GM23248 (cell line): ENCODE measurements around the gene CRYM. TPM values are rescaled to one million over a fixed set of nuclear protein-coding genes. Genes with fewer than 3 reads are reported as not detected.
"Not testable (repeated sequence)": the region's sequence is repeated elsewhere in the genome, so short reads cannot be mapped to it uniquely, and the experiment has no call there.

ENCODE experiments used
- DNase-seq: peaks from one replicate; pipeline ENCODE4 v3.0.0-alpha.2; 2015
- H2AFZ ChIP-seq: fragments of 200-600 bp; sonication (generic); 2 replicates; pipeline ENCODE4 v1.6.1; 2016; ENCODE audit warnings: antibody characterized with exemption
- H3F3A ChIP-seq: fragments of 200-600 bp; sonication (generic); 2 replicates; pipeline ENCODE4 v1.6.1; 2016; ENCODE audit warnings: mild to moderate bottlenecking, antibody characterized with exemption, mixed run types; ENCODE audit not compliant: insufficient read depth
- H3K27ac ChIP-seq: fragments of 200-600 bp; sonication (generic); 2 replicates; pipeline ENCODE4 v1.5.1; 2016; ENCODE audit warnings: mild to moderate bottlenecking
- H3K27me3 ChIP-seq: fragments of 200-600 bp; sonication (generic); replicated peaks from 2 replicates; pipeline ENCODE4 v1.6.1; 2016; ENCODE audit warnings: mild to moderate bottlenecking; ENCODE audit not compliant: insufficient read depth
- H3K36me3 ChIP-seq: fragments of 200-600 bp; sonication (generic); 2 replicates; pipeline ENCODE4 v1.6.1; 2016; ENCODE audit warnings: low read depth, mild to moderate bottlenecking
- H3K4me1 ChIP-seq: fragments of 200-600 bp; sonication (generic); 2 replicates; pipeline ENCODE4 v1.6.1; 2016; ENCODE audit warnings: mild to moderate bottlenecking; ENCODE audit not compliant: insufficient read depth
- H3K4me2 ChIP-seq: fragments of 200-600 bp; sonication (generic); one replicate; pipeline ENCODE4 v1.6.1; 2016; ENCODE audit warnings: mild to moderate bottlenecking; ENCODE audit not compliant: unreplicated experiment
- H3K4me3 ChIP-seq: fragments of 200-600 bp; sonication (generic); 2 replicates; pipeline ENCODE4 v1.5.1; 2016; ENCODE audit warnings: mild to moderate bottlenecking
- H3K79me2 ChIP-seq: fragments of 200-600 bp; sonication (generic); 2 replicates; pipeline ENCODE4 v1.6.1; 2016; ENCODE audit warnings: mild to moderate bottlenecking; ENCODE audit not compliant: insufficient read depth
- H3K9ac ChIP-seq: fragments of 200-600 bp; sonication (generic); 2 replicates; pipeline ENCODE4 v1.6.1; 2016; ENCODE audit warnings: mild to moderate bottlenecking
- H3K9me2 ChIP-seq: fragments of 200-600 bp; sonication (generic); 2 replicates; pipeline ENCODE4 v1.6.1; 2016; ENCODE audit warnings: mixed run types, mild to moderate bottlenecking, moderate library complexity; ENCODE audit not compliant: insufficient read depth
- H3K9me3 ChIP-seq: fragments of 200-600 bp; sonication (generic); one replicate; pipeline ENCODE4 v1.6.1; 2017; ENCODE audit warnings: low read depth
- H4K20me1 ChIP-seq: fragments of 200-600 bp; sonication (generic); 2 replicates; pipeline ENCODE4 v1.6.0; 2016; ENCODE audit not compliant: insufficient read depth
- EZH2 ChIP-seq: fragments of 200-600 bp; sonication (generic); IDR thresholded peaks from 2 replicates; pipeline ENCODE4 v1.6.1; 2018; ENCODE audit warnings: antibody characterized with exemption, mild to moderate bottlenecking; ENCODE audit not compliant: insufficient read depth, poor library complexity, severe bottlenecking
- EZH2phosphoT487 ChIP-seq: fragments of 200-600 bp; sonication (generic); IDR thresholded peaks from 2 replicates; pipeline ENCODE4 v1.6.1; 2018; ENCODE audit warnings: antibody characterized with exemption, moderate library complexity, mild to moderate bottlenecking, low read depth; ENCODE audit not compliant: insufficient read depth
- WGBS, 2 experiments: methylation state at CpG; one replicate each; pipeline ENCODE4 v1.1.6; 2015 to 2017; ENCODE audit warnings: low lambda C conversion rate in 2 of 2, low coverage in 1 of 2; ENCODE audit errors: missing lambda C conversion rate in 2 of 2; 5-methylcytosine and 5-hydroxymethylcytosine counted together
- in situ Hi-C: fragments of 300-500 bp; cut with MboI; formaldehyde crosslinking; loops from 2 replicates; pipeline ENCODE4 v1.15.0; 2020
- polyA plus RNA-seq: library from polyadenylated mRNA; unstranded; fragments of >200 nt; fragmentation: Nextera tagmentation; extraction: Ambion mirVana; gene quantifications from 2 replicates; pipeline ENCODE4 v1.2.1, GENCODE V29; 2016
- total RNA-seq: library from RNA; depleted of rRNA; stranded (reverse); fragments of >200 nt; shearing (Covaris generic); gene quantifications from 2 replicates; pipeline ENCODE4 v1.2.3, GENCODE V29; 2014

The CRYM gene
- total and polyA plus RNA-seq, 2 experiments from 2014 or later = not detected

DNA sequence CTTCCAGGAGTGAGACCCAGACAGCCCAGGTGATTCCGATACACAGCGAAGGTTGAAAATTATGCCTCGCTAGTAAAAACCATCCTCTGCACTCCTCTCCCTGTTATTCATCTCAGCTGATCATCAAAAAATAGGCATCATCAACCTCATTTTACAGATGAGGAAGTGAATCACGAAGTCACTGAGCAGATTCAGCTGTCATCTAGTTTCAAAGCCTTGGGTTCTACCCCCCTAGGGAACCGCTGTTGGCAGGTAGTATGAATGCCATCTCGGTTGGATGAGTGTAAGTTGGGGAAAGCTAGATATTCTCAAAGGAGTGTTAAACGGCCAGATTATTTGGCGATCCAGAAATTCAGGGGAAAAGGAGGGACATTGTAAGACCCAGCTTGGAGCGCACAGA lies 2.0 kb downstream of the CRYM start:
- Histone ChIP-seq H3K9ac (no peak overlapping the region), H4K20me1 (no peaks in the 10 kb centered on the region), H3K9me2 (no peaks in the 10 kb centered on the region), H3K79me2 (no peaks in the 10 kb centered on the region), H3K27ac (no peak overlapping the region), H3K4me1 (no peaks in the 10 kb centered on the region), H2AFZ (no peak overlapping the region), H3F3A (no peaks in the 10 kb centered on the region; the same call in 1 of the 2 replicates), H3K36me3 (no peaks in the 10 kb centered on the region), H3K27me3 (peaks cover 52% of the 10 kb centered on the region), H3K4me2 (no peak overlapping the region), H3K9me3 (no peaks in the 10 kb centered on the region), H3K4me3 (no peak overlapping the region)
- TF ChIP-seq EZH2phosphoT487 = no peak
- TF ChIP-seq EZH2 = no peak
- WGBS, 2 experiments = 74 to 80% methylated on average over 9 of the region's 9 CpGs
- in situ Hi-C loops = no loop called here
- no peak for DNase-seq

DNA sequence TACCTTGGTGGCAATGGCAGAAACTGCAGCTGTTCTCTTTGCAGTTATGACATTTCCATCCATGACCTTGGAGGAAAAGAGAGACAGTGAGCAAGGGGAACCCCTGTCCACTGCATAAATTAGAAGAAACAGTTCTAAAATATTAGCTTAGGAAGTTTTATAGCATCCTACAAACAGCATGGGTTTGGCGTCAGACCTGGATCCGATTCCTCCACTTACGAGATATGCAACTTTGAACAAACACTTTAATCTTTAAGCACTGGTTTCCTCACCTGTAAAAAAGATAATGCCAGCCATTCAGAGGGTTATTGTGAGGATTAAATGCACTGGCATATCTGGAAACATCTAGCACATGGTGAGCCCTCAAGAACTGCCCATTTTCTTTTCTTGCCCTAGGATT lies 2.6 kb downstream of the CRYM start:
- H3K27ac ChIP-seq = no peak overlapping the region
- peaks cover 56% of the 10 kb centered on the region for H3K27me3 ChIP-seq
- H2AFZ ChIP-seq = no peak overlapping the region
- no peaks in the 10 kb centered on the region; the same call in 1 of the 2 replicates for H3F3A ChIP-seq
- in situ Hi-C loops = no loop called here
- TF ChIP-seq EZH2 (no peak), EZH2phosphoT487 (no peak)
- H3K9me2 ChIP-seq = no peaks in the 10 kb centered on the region
- no peaks in the 10 kb centered on the region for H4K20me1 ChIP-seq
- H3K4me2 ChIP-seq = no peak overlapping the region
- 80 to 89% methylated on average over 3 of the region's 3 CpGs for WGBS, 2 experiments
- H3K9ac ChIP-seq = no peak overlapping the region
- no peaks in the 10 kb centered on the region for H3K9me3 ChIP-seq
- H3K79me2 ChIP-seq = no peaks in the 10 kb centered on the region
- no peak overlapping the region for H3K4me3 ChIP-seq
- DNase-seq = no peak
- H3K36me3 ChIP-seq = no peaks in the 10 kb centered on the region
- H3K4me1 ChIP-seq = no peaks in the 10 kb centered on the region

GRCh38 chr16:21274172-21274726 lies 3.8 kb downstream of the CRYM start:
- Histone ChIP-seq H3K27ac (no peak overlapping the region), H3K4me2 (no peak overlapping the region)

DNA sequence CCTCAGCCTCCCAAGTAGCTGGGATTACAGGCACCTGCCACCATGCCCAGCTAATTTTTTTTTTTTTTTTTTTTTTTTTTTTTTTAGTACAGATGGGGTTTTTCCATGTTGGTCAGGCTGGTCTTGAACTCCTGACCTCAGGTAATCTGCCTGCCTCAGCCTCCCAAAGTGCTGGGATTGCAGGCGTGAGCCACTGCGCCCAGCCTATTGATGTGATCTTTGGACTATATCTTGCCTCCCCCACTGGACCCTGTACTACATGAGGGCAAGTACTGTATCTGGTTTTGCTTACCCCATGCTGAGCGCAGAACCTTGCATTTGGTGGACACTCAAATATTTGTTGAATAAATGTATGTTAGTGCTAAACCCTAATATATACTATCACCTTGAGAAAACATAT lies 5.3 kb downstream of the CRYM start:
- H3K4me1 ChIP-seq, H3K9me2 ChIP-seq, H2AFZ ChIP-seq, H3K36me3 ChIP-seq, H3K79me2 ChIP-seq, H3K27ac ChIP-seq, H3K9ac ChIP-seq, H3K4me3 ChIP-seq, H3F3A ChIP-seq, H4K20me1 ChIP-seq, DNase-seq, in situ Hi-C loops, H3K9me3 ChIP-seq, H3K4me2 ChIP-seq: not testable (repeated sequence)
- peaks cover 51% of the 10 kb centered on the region for H3K27me3 ChIP-seq
- WGBS, 2 experiments = 73 to 85% methylated on average over 3 of the region's 3 CpGs

More at GRCh38 chr16:21274172-21274726, 3.8 kb downstream of the CRYM start:
- 76 to 80% methylated on average over 5 of the region's 5 CpGs for WGBS, 2 experiments
- Histone ChIP-seq H3K4me3 (no peak overlapping the region), H3K4me1 (no peaks in the 10 kb centered on the region), H3K36me3 (no peaks in the 10 kb centered on the region), H3K9me2 (no peaks in the 10 kb centered on the region), H4K20me1 (no peaks in the 10 kb centered on the region), H3F3A (no peaks in the 10 kb centered on the region; the same call in 1 of the 2 replicates), H2AFZ (no peak overlapping the region), H3K9ac (no peak overlapping the region), H3K9me3 (no peaks in the 10 kb centered on the region), H3K27me3 (peaks cover 57% of the 10 kb centered on the region), H3K79me2 (no peaks in the 10 kb centered on the region)
- no peak for DNase-seq
- in situ Hi-C loops = no loop called here
- TF ChIP-seq EZH2phosphoT487 = no peak
- no peak for TF ChIP-seq EZH2

DNA sequence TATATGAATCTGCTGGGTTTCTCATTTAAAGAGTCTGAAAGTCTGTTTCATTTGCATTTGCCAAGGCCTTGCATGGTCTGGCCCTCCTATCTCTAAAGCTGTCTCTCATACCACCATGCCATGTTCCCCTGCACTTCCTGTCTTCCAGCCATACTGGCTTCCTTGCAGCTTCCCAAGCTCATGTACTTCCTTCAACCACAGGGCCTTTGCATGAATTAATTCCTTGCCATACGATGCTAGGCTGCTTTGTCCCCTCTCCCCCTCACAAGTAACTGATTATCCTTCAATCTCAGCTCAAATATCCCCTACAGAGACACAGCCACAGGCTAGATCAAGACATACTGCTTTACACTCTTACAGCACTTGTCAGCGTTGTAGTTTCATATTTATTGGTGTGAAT lies 5.8 kb downstream of the CRYM start:
- WGBS, 2 experiments = 69% methylated on average over 2 of the region's 2 CpGs

More for the DNA sequence above, 5.8 kb downstream of the CRYM start:
- H3K9me2 ChIP-seq = no peaks in the 10 kb centered on the region
- TF ChIP-seq EZH2 = no peak
- no peak for DNase-seq
- H3K9me3 ChIP-seq = no peaks in the 10 kb centered on the region
- no peak overlapping the region for H3K4me2 ChIP-seq
- no peaks in the 10 kb centered on the region for H4K20me1 ChIP-seq
- H3K27me3 ChIP-seq = peaks cover 46% of the 10 kb centered on the region
- in situ Hi-C loops = no loop called here
- H3K79me2 ChIP-seq = no peaks in the 10 kb centered on the region
- H3K9ac ChIP-seq = no peak overlapping the region
- no peaks in the 10 kb centered on the region for H3K4me1 ChIP-seq
- no peak overlapping the region for H2AFZ ChIP-seq
- H3K27ac ChIP-seq = no peak overlapping the region
- H3K4me3 ChIP-seq = no peak overlapping the region
- H3F3A ChIP-seq = no peaks in the 10 kb centered on the region
- no peaks in the 10 kb centered on the region for H3K36me3 ChIP-seq
